Measurements from ENCODE around the gene SGCA. TPM values are rescaled to one million over a fixed set of nuclear protein-coding genes. Genes with fewer than 3 reads are reported as not detected.

The SGCA gene
- total RNA-seq, 2 donors from 2014 or later = 1.3 TPM; not detected in 1

DNA sequence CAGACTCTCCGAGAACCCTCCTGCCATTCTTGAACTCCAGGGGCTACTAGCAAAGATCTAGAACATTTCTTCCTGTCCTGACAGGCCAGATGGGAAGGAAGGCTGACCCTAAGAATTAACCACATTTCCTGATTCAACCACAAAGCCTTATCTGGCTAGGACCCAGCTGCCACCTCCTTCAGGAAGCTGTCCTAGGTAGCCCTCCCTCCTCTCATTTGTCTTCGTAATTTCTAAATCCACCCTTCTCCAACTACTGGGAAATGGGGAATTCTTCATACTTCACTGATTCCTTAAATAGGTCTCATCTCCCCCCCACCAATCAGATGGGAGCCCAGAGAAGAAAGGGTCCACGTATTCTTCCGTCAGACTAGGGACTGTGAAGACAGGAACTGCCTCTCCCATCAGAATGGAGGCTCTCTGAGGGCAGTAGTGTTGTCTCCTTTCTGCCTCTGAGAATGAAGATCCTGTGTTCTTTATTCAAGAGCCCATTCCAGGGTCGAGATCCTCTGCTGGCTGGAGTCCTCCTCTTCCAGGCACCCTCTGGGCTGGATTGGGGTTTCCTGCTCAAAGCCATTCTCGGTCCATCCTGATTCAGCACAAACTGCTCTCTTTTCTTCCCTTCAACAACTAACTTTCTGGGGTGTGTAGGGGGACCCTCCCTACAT, 38.0 kb upstream of the SGCA start:
- peaks cover 24% of the 10 kb centered on the region for H3K4me1 ChIP-seq
- intact Hi-C loops (cut with DNase I) = no loop called here
- no peak for ATAC-seq
- no peak for DNase-seq
- no peak overlapping the region for H3K4me3 ChIP-seq
- WGBS, 2 donors = 67 to 70% methylated on average over 6 of the region's 6 CpGs
- H3K9me3 ChIP-seq = no peaks in the 10 kb centered on the region
- TF ChIP-seq, protein P1, sequence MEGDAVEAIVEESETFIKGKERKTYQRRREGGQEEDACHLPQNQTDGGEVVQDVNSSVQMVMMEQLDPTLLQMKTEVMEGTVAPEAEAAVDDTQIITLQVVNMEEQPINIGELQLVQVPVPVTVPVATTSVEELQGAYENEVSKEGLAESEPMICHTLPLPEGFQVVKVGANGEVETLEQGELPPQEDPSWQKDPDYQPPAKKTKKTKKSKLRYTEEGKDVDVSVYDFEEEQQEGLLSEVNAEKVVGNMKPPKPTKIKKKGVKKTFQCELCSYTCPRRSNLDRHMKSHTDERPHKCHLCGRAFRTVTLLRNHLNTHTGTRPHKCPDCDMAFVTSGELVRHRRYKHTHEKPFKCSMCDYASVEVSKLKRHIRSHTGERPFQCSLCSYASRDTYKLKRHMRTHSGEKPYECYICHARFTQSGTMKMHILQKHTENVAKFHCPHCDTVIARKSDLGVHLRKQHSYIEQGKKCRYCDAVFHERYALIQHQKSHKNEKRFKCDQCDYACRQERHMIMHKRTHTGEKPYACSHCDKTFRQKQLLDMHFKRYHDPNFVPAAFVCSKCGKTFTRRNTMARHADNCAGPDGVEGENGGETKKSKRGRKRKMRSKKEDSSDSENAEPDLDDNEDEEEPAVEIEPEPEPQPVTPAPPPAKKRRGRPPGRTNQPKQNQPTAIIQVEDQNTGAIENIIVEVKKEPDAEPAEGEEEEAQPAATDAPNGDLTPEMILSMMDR (IDR thresholded peaks at IDR 0.05) = no peak
- TF ChIP-seq POLR2A (IDR thresholded peaks at IDR 0.05) = no peak
- H3K36me3 ChIP-seq (replicated peaks in 1 of 2; ENCODE audit: insufficient read depth in 1 of 2, low read depth in 2 of 2) = no peaks in the 10 kb centered on the region
- H3K27ac ChIP-seq = no peak overlapping the region
- peaks cover 0 to 3% of the 10 kb centered on the region in 2 donors for H3K27me3 ChIP-seq

DNA sequence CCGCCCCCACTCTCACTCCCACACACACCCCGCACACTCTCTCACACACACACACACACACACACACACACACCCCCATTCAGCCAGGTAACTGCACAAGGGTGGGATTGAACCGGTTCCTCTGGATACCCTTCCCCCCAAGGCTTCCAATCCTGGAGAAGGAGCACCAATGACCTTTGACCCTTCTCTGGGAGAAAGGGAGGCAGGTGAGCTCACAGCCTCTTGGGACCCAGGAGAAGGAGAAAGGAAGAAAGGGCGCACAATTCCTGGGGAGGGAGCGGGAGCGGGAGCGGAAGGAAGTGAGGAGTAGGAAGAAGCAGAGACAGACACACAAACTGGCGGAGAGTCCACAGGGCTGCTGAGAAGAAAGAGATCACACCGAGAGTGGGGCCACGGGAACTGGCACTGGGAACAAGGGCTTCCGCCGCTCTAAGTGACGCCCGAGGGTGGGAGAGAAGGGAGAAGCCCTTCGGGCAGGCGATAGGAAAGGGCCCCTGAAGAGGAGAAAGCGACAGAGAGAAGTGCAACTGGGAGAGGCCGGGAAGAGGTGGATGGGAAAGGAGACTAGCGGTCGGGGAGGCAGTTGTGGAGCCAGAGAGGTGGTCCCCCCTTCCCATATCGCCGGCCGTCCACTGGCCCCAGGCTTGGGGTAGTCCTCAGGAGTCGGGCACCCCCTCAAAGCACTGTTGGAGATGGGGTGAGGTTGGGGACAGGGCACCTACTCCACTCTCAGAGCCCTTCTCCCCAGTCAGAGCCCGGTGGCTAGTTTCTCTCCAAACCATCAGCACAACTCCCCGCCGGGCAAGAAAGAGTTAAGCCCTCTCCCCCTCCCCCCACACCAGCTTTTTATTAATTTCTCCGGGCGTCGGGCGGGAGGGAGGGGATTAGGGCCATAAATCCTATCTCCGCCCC, 37.1 kb upstream of the SGCA start:
- H3K27ac ChIP-seq = no peak overlapping the region
- H3K4me1 ChIP-seq = peaks cover 33% of the 10 kb centered on the region
- ATAC-seq = no peak

DNA sequence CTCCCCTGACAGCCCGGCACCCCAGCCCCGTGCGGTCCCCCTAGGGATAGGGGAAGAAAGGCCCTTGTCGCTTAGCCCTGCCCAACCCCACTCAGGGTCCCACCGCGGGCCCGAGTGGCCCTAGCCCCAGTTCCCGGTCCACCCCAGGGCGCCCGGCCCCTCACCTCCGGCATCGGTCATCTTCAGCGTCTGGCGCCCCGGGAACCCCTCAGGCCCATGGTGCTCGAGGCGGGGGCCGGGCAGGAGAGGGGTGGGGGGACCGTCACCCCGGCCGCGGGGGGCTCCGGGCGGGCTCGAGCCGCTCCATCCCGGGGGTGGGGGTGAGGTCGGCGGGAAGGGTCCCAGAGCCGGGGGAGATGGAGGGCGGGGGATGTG, 36.5 kb upstream of the SGCA start:
- WGBS, 2 donors = 0 to 2% methylated on average over 3 to 20 of the region's 31 CpGs
- peaks cover 33% of the 10 kb centered on the region for H3K4me1 ChIP-seq
- peaks cover 0 to 3% of the 10 kb centered on the region in 2 donors for H3K27me3 ChIP-seq
- no peak overlapping the region for H3K27ac ChIP-seq
- intact Hi-C loops (cut with DNase I) = no loop called here
- no peak for ATAC-seq
- TF ChIP-seq, protein P1 (IDR thresholded peaks at IDR 0.05) = no peak
- no peak for TF ChIP-seq POLR2A (IDR thresholded peaks at IDR 0.05)
- DNase-seq = no peak
- H3K4me3 ChIP-seq = no peak overlapping the region
- H3K9me3 ChIP-seq = no peaks in the 10 kb centered on the region
- H3K36me3 ChIP-seq (replicated peaks in 1 of 2; ENCODE audit: insufficient read depth in 1 of 2, low read depth in 2 of 2) = no peaks in the 10 kb centered on the region

More for the DNA sequence above, 37.1 kb upstream of the SGCA start:
- Histone ChIP-seq H3K4me3 (no peak overlapping the region), H3K27me3 (peaks cover 0 to 3% of the 10 kb centered on the region in 2 donors), H3K9me3 (no peaks in the 10 kb centered on the region), H3K36me3 (replicated peaks in 1 of 2; ENCODE audit: insufficient read depth in 1 of 2, low read depth in 2 of 2) (no peaks in the 10 kb centered on the region)
- TF ChIP-seq POLR2A (IDR thresholded peaks at IDR 0.05) = no peak
- TF ChIP-seq, protein P1 (IDR thresholded peaks at IDR 0.05) = no peak
- 27 to 39% methylated on average over 30 to 31 of the region's 32 CpGs for WGBS, 2 donors
- intact Hi-C loops (cut with DNase I) = no loop called here
- DNase-seq = no peak

DNA sequence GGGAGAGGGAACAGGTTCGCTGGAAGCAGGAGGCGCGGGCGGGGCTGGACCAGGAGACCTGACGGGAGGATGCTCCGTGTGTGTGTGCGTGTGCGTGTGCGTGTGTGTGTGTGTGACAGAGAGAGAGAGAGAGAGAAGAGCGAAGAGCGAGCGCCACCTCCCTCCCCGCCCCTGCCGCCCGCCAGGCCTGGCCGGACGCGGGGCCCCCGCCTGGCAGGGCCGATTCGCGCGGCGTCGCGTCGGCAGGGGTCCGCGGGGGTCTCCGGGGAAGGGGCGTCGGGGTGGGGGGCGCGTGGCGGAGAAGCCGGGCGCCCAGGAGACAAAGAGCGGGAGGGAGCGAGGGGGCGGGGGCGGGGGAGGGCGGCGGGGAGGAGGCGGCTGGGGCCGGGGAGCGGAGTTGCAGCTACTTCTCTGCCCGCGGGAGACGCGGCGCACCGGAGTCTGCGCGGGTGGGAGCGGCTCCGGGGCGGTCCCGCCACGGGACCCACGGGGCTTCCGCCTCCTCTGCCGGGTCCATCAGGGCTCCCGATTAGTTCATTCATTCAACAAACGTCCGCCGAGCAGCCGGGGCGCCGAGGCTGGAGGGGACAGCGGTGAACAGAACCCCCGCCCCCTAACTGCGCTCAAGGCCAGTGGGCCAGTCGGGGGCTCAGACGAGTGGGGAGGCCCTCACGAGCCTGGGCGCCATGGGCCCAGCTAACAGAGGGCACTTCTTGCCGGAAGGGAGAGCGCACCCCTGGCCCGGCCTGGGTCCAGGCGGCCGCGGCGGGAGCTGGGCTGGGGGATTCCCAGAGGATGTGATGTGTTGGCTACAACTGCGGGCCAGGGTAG, 35.9 kb upstream of the SGCA start, which contains the start of gene SAMD14:
Gene SAMD14, minus strand, starts transcription at position 433 of the 831 bp plus-strand sequence. CDS start 5,201 bp downstream, outside the sequence.
- no peak for TF ChIP-seq POLR2A (IDR thresholded peaks at IDR 0.05)
- TF ChIP-seq, protein P1 (IDR thresholded peaks at IDR 0.05) = no peak
- H3K27ac ChIP-seq = no peak within 1 kb of the TSS
- H3K4me3 ChIP-seq = no peak within 1 kb of the TSS
- no peaks in the 10 kb centered on the region for H3K9me3 ChIP-seq
- intact Hi-C loops (cut with DNase I) = no loop called here
- peaks cover 33% of the 10 kb centered on the region for H3K4me1 ChIP-seq
- ATAC-seq (peak; percentile 14), DNase-seq (peak in 1 of 4 donors; percentile 26)
- WGBS, 2 donors = 5 to 25% methylated on average over 10 to 71 of the region's 84 CpGs
- H3K36me3 ChIP-seq (replicated peaks in 1 of 2; ENCODE audit: insufficient read depth in 1 of 2, low read depth in 2 of 2) = no peaks in the 10 kb centered on the region
- H3K27me3 ChIP-seq = peaks cover 0 to 3% of the 10 kb centered on the region in 2 donors

Measured in body of pancreas (tissue), 4 donors.